Loucy (cell line): ENCODE data around the gene ALDH1A3.

ENCODE experiments used
- H2AFZ ChIP-seq: fragments of 200-600 bp; sonication (generic); 2 replicates; pipeline ENCODE4 v1.6.0; 2016; ENCODE audit warnings: antibody characterized with exemption, mild to moderate bottlenecking, low read length, moderate library complexity
- H3F3A ChIP-seq: fragments of 200-600 bp; 2 replicates; pipeline ENCODE4 v1.6.0; 2016; ENCODE audit warnings: antibody characterized with exemption, low read depth, mild to moderate bottlenecking
- H3K27me3 ChIP-seq: fragments of 200-600 bp; sonication (generic); 2 replicates; pipeline ENCODE4 v1.6.1; 2014; ENCODE audit warnings: low read length, mild to moderate bottlenecking; ENCODE audit not compliant: insufficient read depth, poor library complexity, severe bottlenecking
- H3K36me3 ChIP-seq: fragments of 200-600 bp; sonication (generic); 2 replicates; pipeline ENCODE4 v1.6.1; 2016; ENCODE audit warnings: low read length; ENCODE audit not compliant: insufficient read depth
- H3K4me1 ChIP-seq: fragments of 200-600 bp; sonication (generic); 2 replicates; pipeline ENCODE4 v1.5.1; 2014; ENCODE audit warnings: low read length, mild to moderate bottlenecking; ENCODE audit not compliant: insufficient read depth, poor library complexity, severe bottlenecking
- H3K4me2 ChIP-seq: fragments of 200-600 bp; sonication (generic); 2 replicates; pipeline ENCODE4 v1.6.0; 2014; ENCODE audit warnings: antibody characterized with exemption, low read length, low read depth, mild to moderate bottlenecking; ENCODE audit not compliant: poor library complexity, severe bottlenecking
- H3K4me3 ChIP-seq: fragments of 200-600 bp; sonication (generic); 2 replicates; pipeline ENCODE4 v1.5.1; 2014; ENCODE audit warnings: low read length, mild to moderate bottlenecking, mixed read lengths; ENCODE audit not compliant: poor library complexity, severe bottlenecking
- H3K79me2 ChIP-seq: fragments of 200-600 bp; sonication (generic); 2 replicates; pipeline ENCODE4 v1.6.1; 2014; ENCODE audit warnings: low read length; ENCODE audit not compliant: insufficient read depth
- H3K9ac ChIP-seq: fragments of 200-600 bp; sonication (generic); 2 replicates; pipeline ENCODE4 v1.6.0; 2014; ENCODE audit warnings: mild to moderate bottlenecking, low read depth, low read length, moderate library complexity; ENCODE audit not compliant: poor library complexity, severe bottlenecking
- H3K9me2 ChIP-seq: fragments of 200-600 bp; sonication (generic); replicated peaks from 2 replicates; pipeline ENCODE4 v1.6.1; 2016; ENCODE audit warnings: low read depth, low read length, mixed read lengths
- H3K9me3 ChIP-seq: fragments of 200-600 bp; sonication (generic); 2 replicates; pipeline ENCODE4 v1.6.1; 2014; ENCODE audit warnings: mild to moderate bottlenecking, antibody characterized with exemption, low read length, low read depth; ENCODE audit not compliant: insufficient read depth
- H4K20me1 ChIP-seq: fragments of 200-600 bp; sonication (generic); 2 replicates; pipeline ENCODE4 v1.6.0; 2014; ENCODE audit warnings: antibody characterized with exemption, low read length, mild to moderate bottlenecking; ENCODE audit not compliant: insufficient read depth, poor library complexity, severe bottlenecking
- EZH2phosphoT487 ChIP-seq: fragments of 200-600 bp; IDR thresholded peaks from 2 replicates; pipeline ENCODE4 v1.6.1; 2018; ENCODE audit warnings: antibody characterized with exemption, mild to moderate bottlenecking, moderate library complexity, borderline replicate concordance
- TF ChIP-seq, protein P1 (sequence below): fragments of 200-600 bp; sonication (generic); conservative IDR thresholded peaks from 2 replicates; pipeline ENCODE4 v1.5.1; 2014; ENCODE audit warnings: mild to moderate bottlenecking, antibody characterized with exemption, low read length

The ALDH1A3 gene

DNA sequence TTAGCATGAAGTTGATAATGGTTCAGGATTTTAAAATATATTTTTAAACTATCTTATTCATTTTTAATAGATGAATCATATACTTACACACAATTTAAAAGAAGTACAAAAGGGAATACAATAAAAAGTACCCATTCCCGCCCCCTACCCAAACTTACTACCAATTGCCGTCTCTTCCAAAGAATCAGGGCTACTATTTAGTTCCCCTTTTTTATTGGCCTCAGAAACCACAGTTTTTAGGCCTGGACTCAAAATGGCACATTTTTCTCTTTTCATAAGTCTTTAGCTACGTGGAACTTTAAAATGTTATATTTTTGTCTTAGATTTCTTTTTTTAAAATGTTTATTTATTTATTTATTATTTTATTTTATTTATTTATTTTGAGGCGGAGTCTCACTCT is 57.5 kb downstream of the ALDH1A3 start:
- H3K4me1 ChIP-seq: peaks cover 26% of the 10 kb centered on the region
- no peaks in the 10 kb centered on the region for H3K36me3 ChIP-seq
- no peaks in the 10 kb centered on the region for H3K79me2 ChIP-seq
- no peak overlapping the region for H3K4me2 ChIP-seq
- H3K9me3 ChIP-seq: no peaks in the 10 kb centered on the region
- no peak overlapping the region for H3K9ac ChIP-seq
- H3K4me3 ChIP-seq: no peak overlapping the region
- no peaks in the 10 kb centered on the region for H4K20me1 ChIP-seq
- no peak overlapping the region for H2AFZ ChIP-seq
- H3K27me3 ChIP-seq: no peaks in the 10 kb centered on the region
- no peaks in the 10 kb centered on the region for H3F3A ChIP-seq
- TF ChIP-seq EZH2phosphoT487: no peak
- TF ChIP-seq, protein P1, sequence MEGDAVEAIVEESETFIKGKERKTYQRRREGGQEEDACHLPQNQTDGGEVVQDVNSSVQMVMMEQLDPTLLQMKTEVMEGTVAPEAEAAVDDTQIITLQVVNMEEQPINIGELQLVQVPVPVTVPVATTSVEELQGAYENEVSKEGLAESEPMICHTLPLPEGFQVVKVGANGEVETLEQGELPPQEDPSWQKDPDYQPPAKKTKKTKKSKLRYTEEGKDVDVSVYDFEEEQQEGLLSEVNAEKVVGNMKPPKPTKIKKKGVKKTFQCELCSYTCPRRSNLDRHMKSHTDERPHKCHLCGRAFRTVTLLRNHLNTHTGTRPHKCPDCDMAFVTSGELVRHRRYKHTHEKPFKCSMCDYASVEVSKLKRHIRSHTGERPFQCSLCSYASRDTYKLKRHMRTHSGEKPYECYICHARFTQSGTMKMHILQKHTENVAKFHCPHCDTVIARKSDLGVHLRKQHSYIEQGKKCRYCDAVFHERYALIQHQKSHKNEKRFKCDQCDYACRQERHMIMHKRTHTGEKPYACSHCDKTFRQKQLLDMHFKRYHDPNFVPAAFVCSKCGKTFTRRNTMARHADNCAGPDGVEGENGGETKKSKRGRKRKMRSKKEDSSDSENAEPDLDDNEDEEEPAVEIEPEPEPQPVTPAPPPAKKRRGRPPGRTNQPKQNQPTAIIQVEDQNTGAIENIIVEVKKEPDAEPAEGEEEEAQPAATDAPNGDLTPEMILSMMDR: no peak
- no peaks in the 10 kb centered on the region for H3K9me2 ChIP-seq

DNA sequence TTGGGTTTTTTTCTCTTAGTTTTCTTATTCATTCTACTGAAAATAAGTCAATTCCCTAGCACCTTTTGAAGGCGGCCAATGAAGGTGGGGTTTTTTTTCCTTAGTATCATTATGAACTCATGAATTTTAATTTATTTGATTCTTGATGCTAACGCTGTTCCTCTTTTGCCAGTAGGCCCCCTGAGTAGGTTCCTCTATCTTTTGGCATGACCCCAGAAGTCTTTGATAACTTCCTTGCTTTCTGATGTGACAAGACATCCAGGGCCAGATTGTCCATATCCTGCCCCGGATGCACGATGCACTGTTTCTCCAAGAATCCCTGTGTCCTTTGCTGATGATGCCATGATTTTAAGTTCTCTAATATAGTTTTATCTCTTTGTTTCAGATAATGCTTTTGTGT is 60.2 kb downstream of the ALDH1A3 start:
- Histone ChIP-seq H3K79me2 (no peaks in the 10 kb centered on the region), H3K4me2 (no peak overlapping the region), H3K9me3 (no peaks in the 10 kb centered on the region), H3K27me3 (no peaks in the 10 kb centered on the region), H3K9ac (no peak overlapping the region), H3K4me3 (no peak overlapping the region), H3F3A (no peaks in the 10 kb centered on the region), H3K9me2 (no peaks in the 10 kb centered on the region), H3K4me1 (peaks cover 8% of the 10 kb centered on the region), H4K20me1 (no peaks in the 10 kb centered on the region), H2AFZ (no peak overlapping the region), H3K36me3 (no peaks in the 10 kb centered on the region)
- TF ChIP-seq, protein P1: no peak
- no peak for TF ChIP-seq EZH2phosphoT487

DNA sequence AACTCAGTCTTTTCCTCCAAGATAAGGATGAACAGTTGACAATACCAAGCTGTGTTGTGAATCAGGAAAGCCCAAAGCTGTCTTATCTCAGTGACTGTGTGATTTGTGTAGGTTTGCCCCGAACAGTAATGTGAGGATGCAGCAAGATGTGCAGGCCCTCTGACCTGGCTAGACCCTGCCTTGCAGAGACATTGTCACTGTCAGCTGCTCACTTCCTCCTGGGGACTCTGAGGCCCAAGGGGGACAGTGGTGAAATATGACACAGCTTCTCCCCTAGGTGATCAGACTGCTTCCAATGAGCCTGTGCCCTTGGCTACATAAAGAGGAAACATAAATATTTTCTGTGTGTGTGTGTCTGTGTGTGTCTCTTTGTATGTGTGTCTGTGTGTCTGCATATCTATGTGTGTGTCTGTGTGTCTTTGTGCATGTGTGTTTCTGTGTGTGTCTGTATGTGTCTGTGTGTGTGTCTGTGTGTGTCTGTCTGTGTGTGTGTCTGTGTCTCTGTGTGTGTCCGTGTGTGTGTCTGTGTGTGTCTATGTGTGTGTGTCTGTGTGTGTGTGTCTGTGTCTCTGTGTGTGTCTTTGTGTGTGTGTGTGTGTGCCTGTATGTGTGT is 61.2 kb downstream of the ALDH1A3 start:
- no peaks in the 10 kb centered on the region for H3K79me2 ChIP-seq
- TF ChIP-seq, protein P1: no peak
- TF ChIP-seq EZH2phosphoT487: no peak
- no peaks in the 10 kb centered on the region for H3F3A ChIP-seq
- no peaks in the 10 kb centered on the region for H3K27me3 ChIP-seq
- no peaks in the 10 kb centered on the region for H3K9me2 ChIP-seq
- no peaks in the 10 kb centered on the region for H4K20me1 ChIP-seq
- H3K9me3 ChIP-seq: no peaks in the 10 kb centered on the region
- H3K4me3 ChIP-seq: no peak overlapping the region
- no peak overlapping the region for H3K9ac ChIP-seq
- peaks cover 5% of the 10 kb centered on the region for H3K4me1 ChIP-seq
- no peaks in the 10 kb centered on the region for H3K36me3 ChIP-seq
- H3K4me2 ChIP-seq: peak overlapping the region; percentile 38
- no peak overlapping the region for H2AFZ ChIP-seq
